ENCODE measurements around the gene UCHL3.

- no peak for TF ChIP-seq CTCF (IDR thresholded peaks at IDR 0.05)
- TF ChIP-seq POLR2A (IDR thresholded peaks at IDR 0.05), result no peak
Measured at GRCh38 chr13:75643693-75644092, 94.1 kb downstream of the UCHL3 start.

Data from lower leg skin (tissue), 3 donors.